Measurements from ENCODE around the gene CARD10. TPM values are rescaled to one million over a fixed set of nuclear protein-coding genes. Genes with fewer than 3 reads are reported as not detected.
"Not testable (repeated sequence)": the region's sequence is repeated elsewhere in the genome, so short reads cannot be mapped to it uniquely, and the experiment has no call there.

CARD10 gene
- total and polyA plus RNA-seq, 2 of the 13 experiments (the other 11 are each of a cell fraction or from before 2014, with no cell fraction given) = 35.2 to 55.8 TPM

- TF ChIP-seq, protein P1, sequence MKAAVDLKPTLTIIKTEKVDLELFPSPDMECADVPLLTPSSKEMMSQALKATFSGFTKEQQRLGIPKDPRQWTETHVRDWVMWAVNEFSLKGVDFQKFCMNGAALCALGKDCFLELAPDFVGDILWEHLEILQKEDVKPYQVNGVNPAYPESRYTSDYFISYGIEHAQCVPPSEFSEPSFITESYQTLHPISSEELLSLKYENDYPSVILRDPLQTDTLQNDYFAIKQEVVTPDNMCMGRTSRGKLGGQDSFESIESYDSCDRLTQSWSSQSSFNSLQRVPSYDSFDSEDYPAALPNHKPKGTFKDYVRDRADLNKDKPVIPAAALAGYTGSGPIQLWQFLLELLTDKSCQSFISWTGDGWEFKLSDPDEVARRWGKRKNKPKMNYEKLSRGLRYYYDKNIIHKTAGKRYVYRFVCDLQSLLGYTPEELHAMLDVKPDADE (CRISPR knock-in tag; IDR thresholded peaks at IDR 0.05) = no peak
- TF ChIP-seq, protein P2, sequence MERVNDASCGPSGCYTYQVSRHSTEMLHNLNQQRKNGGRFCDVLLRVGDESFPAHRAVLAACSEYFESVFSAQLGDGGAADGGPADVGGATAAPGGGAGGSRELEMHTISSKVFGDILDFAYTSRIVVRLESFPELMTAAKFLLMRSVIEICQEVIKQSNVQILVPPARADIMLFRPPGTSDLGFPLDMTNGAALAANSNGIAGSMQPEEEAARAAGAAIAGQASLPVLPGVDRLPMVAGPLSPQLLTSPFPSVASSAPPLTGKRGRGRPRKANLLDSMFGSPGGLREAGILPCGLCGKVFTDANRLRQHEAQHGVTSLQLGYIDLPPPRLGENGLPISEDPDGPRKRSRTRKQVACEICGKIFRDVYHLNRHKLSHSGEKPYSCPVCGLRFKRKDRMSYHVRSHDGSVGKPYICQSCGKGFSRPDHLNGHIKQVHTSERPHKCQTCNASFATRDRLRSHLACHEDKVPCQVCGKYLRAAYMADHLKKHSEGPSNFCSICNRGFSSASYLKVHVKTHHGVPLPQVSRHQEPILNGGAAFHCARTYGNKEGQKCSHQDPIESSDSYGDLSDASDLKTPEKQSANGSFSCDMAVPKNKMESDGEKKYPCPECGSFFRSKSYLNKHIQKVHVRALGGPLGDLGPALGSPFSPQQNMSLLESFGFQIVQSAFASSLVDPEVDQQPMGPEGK (CRISPR knock-in tag; IDR thresholded peaks at IDR 0.05) = peak; percentile 59; the same call in 1 of the 2 replicates
- no peak for TF ChIP-seq ZNF775 (CRISPR knock-in tag; IDR thresholded peaks at IDR 0.05; ENCODE audit: borderline replicate concordance)
- no peak for TF ChIP-seq GFI1 (CRISPR knock-in tag; IDR thresholded peaks at IDR 0.05; ENCODE audit: borderline replicate concordance)
- TF ChIP-seq NFE2L2 (IDR thresholded peaks at IDR 0.05; ENCODE audit: low read length) = no peak
- TF ChIP-seq BRD4 (CRISPR knock-in tag; IDR thresholded peaks at IDR 0.05) = no peak
- no peak for TF ChIP-seq ZKSCAN5 (CRISPR knock-in tag; IDR thresholded peaks at IDR 0.05)
These were observed 32.8 kb upstream of the CARD10 start (continued) for GRCh38 chr22:37551981-37552380.

- BruUV-seq (replicated peaks); H4K20me1 ChIP-seq (ENCODE audit: insufficient read depth, low read length); H3K27me3 ChIP-seq (ENCODE audit: control insufficient read depth in 1 of 2, insufficient read depth in 2 of 2, low read length in 2 of 2); H3K79me2 ChIP-seq (ENCODE audit: insufficient read depth, low read length); H2AFZ ChIP-seq (ENCODE audit: low read length); H3K27ac ChIP-seq (ENCODE audit: extremely low read length, insufficient read depth, low read length); FAIRE-seq; in situ Hi-C loops (cut with HindIII; ENCODE audit: extremely low pct_ligation_motif_present, low pct_unique_long_range_greater_than_20kb); H3K9me3 ChIP-seq (ENCODE audit: low read length); H3K36me3 ChIP-seq (replicated peaks in 1 of 2; ENCODE audit: control insufficient read depth in 1 of 2, insufficient read depth in 2 of 2, low read length in 2 of 2); H3K4me3 ChIP-seq (replicated peaks in 1 of 3; ENCODE audit: insufficient read depth in 1 of 3, low read depth in 2 of 3, low read length in 3 of 3); intact Hi-C loops (cut with micrococcal nuclease; ENCODE audit: unreplicated experiment); H3K9ac ChIP-seq (ENCODE audit: insufficient read depth, low read depth, low read length); ATAC-seq; DNase-seq (ENCODE audit: low spot score): not testable (repeated sequence)
- peak overlapping the region; percentile 68 for H3K4me2 ChIP-seq (ENCODE audit: low read depth, low read length)
- peaks cover 98% of the 10 kb centered on the region for H3K4me1 ChIP-seq (ENCODE audit: insufficient read depth, low read length)
- TF ChIP-seq ZNF629 (CRISPR knock-in tag; conservative IDR thresholded peaks at IDR 0.05) = peak; percentile 93
- TF ChIP-seq ZMYM2 (CRISPR knock-in tag; IDR thresholded peaks at IDR 0.05) = 0 out of 2 replicates have a peak, but pooled peaks have one; percentile 19
- 0 out of 2 replicates have a peak, but pooled peaks have one; percentile 47 for TF ChIP-seq ZNF572 (CRISPR knock-in tag; IDR thresholded peaks at IDR 0.05)
- TF ChIP-seq ZMYM3 (CRISPR knock-in tag; IDR thresholded peaks at IDR 0.05) = peak; percentile 55
- ChIA-PET POLR2A (interaction anchor here (1.4 to 16.3 kb wide), 2 partner anchors 12 to 29 kb away, joined by 4 to 976 read pairs; partner anchors contain the start of genes CDC42EP1 and LGALS2), CTCF (ENCODE audit: low intra/inter-chr PET ratio, low total read pairs) (interaction anchor here (1.8 kb wide), 1 partner anchor 10 kb away, joined by 5 read pairs; the partner anchor contains the start of gene CDC42EP1)
- 77% methylated on average over 9 of the region's 9 CpGs for WGBS (ENCODE audit: low lambda C conversion rate)
These were observed 31.7 kb upstream of the CARD10 start for GRCh38 chr22:37550921-37551320.

All from HepG2 (cell line).